Fibroblast of skin of right quadriceps (primary cell): ENCODE results near the gene NR0B1.

Source experiments
- DNase-seq: peaks from one replicate; pipeline ENCODE4 v3.0.0-alpha.2; 2013

The NR0B1 gene

GRCh38 chrX:30261012-30261411 lies 48.2 kb downstream of the NR0B1 start:
- DNase-seq = no peak

GRCh38 chrX:30259927-30260326 lies 49.3 kb downstream of the NR0B1 start:
- DNase-seq = no peak
